T-cell (primary cell): ENCODE results near the gene MTHFR. TPM values are rescaled to one million over a fixed set of nuclear protein-coding genes. Genes with fewer than 3 reads are reported as not detected.

ENCODE experiments used
- ATAC-seq, 4 experiments: fragments of 200-7000 bp in 3 of 4; fragments of 150-1000 bp in 1 of 4; cut with Tn5 transposase; replicated peaks in 1 of 4; 1 replicate in 3 of 4; 2 replicates in 1 of 4; pipeline ENCODE4 v1.10.0; 2021; ENCODE audit warnings: moderate library complexity in 3 of 4, mild to moderate bottlenecking in 2 of 4, moderate number of reproducible peaks in 1 of 4
- CTCF ChIA-PET, 2 donors: fragments of 300-600 bp; sonication (Branson Sonifier 250); formaldehyde crosslinking; loops; one replicate each; lab custom pipeline; 2022; ENCODE audit warnings: antibody characterized with exemption in 2 of 2; lab: Charles Lee
- POLR2A ChIA-PET, 2 donors: fragments of 300-600 bp; sonication (Branson Sonifier 250); formaldehyde crosslinking; loops; one replicate each; lab custom pipeline; 2022; ENCODE audit warnings: antibody characterized with exemption in 2 of 2; lab: Charles Lee
- DNase-seq, 35 experiments: peaks; one replicate each; pipeline versions ENCODE4 v3.0.0 to v3.0.0-alpha.2; 2013 to 2023
- H3K27ac ChIP-seq: one replicate; pipeline ENCODE4 v1.5.1; 2013; ENCODE audit warnings: low read length
- H3K27me3 ChIP-seq, 2 experiments: replicated peaks in 1 of 2; 1 replicate in 1 of 2; 2 replicates in 1 of 2; pipeline versions ENCODE4 v1.6.1 to v1.7.0; 2013; ENCODE audit warnings: low read length in 1 of 2, mixed read lengths in 1 of 2; ENCODE audit not compliant: control insufficient read depth in 2 of 2, insufficient read depth in 2 of 2; ENCODE audit errors: extremely low read depth in 1 of 2
- H3K36me3 ChIP-seq, 2 donors: 1 replicate in 1 of 2; 2 replicates in 1 of 2; pipeline versions ENCODE4 v1.6.1 to v1.7.0; 2013; ENCODE audit warnings: low read length in 1 of 2; ENCODE audit not compliant: control insufficient read depth in 2 of 2, insufficient read depth in 1 of 2; ENCODE audit errors: extremely low read depth in 1 of 2
- H3K4me1 ChIP-seq, 2 experiments: 1 replicate in 1 of 2; 2 replicates in 1 of 2; pipeline versions ENCODE4 v1.6.1 to v1.7.0; 2013; ENCODE audit warnings: low read length in 2 of 2, mixed read lengths in 1 of 2; ENCODE audit not compliant: insufficient read depth in 2 of 2, control insufficient read depth in 1 of 2; ENCODE audit errors: extremely low read depth in 1 of 2
- H3K4me3 ChIP-seq, 2 donors: 1 replicate in 1 of 2; 2 replicates in 1 of 2; pipeline versions ENCODE4 v1.5.1 to v1.7.0; 2013; ENCODE audit warnings: mild to moderate bottlenecking in 2 of 2, low read length in 1 of 2, moderate library complexity in 1 of 2; ENCODE audit not compliant: control insufficient read depth in 1 of 2; ENCODE audit errors: extremely low read depth in 1 of 2
- H3K9me3 ChIP-seq: 2 replicates; pipeline ENCODE4 v1.7.0; 2013
- H3K27ac Mint-ChIP-seq, 2 donors: one replicate each; pipeline ENCODE4 v1.8.0; 2020 to 2021; ENCODE audit warnings: mild to moderate bottlenecking in 2 of 2, mixed read lengths in 2 of 2
- H3K27me3 Mint-ChIP-seq, 2 donors: one replicate each; pipeline ENCODE4 v1.8.0; 2021 to 2022; ENCODE audit warnings: mixed read lengths in 2 of 2
- H3K36me3 Mint-ChIP-seq: one replicate; pipeline ENCODE4 v1.8.0; 2021; ENCODE audit warnings: mixed read lengths
- H3K4me1 Mint-ChIP-seq, 3 donors: one replicate each; pipeline ENCODE4 v1.8.0; 2020 to 2022; ENCODE audit warnings: mixed read lengths in 3 of 3, mild to moderate bottlenecking in 1 of 3
- H3K4me3 Mint-ChIP-seq, 3 donors: one replicate each; pipeline ENCODE4 v1.8.0; 2020 to 2022; ENCODE audit warnings: mild to moderate bottlenecking in 3 of 3, mixed read lengths in 3 of 3, moderate library complexity in 3 of 3
- H3K9me3 Mint-ChIP-seq, 3 donors: one replicate each; pipeline ENCODE4 v1.8.0; 2020 to 2022; ENCODE audit warnings: mixed read lengths in 3 of 3
- WGBS: methylation state at CpG from one replicate; pipeline ENCODE4 v1.1.5; 2013; ENCODE audit warnings: missing lambda C conversion rate; ENCODE audit not compliant: insufficient coverage; 5-methylcytosine and 5-hydroxymethylcytosine counted together
- total RNA-seq, 35 experiments: library from RNA in 6 of 35; stranded (reverse) in 6 of 35; fragments of 120-200 nt in 1 of 35; gene quantifications; one replicate each; pipeline versions ENCODE4 v1.2.1 to v1.2.4 and lab custom pipeline; 2013 to 2026

The MTHFR gene
- total RNA-seq, 5 donors from 2014 or later (not counting 1 experiment from before 2014, with no cell fraction given), result 40.2 to 62.2 (median 48.2) TPM

DNA sequence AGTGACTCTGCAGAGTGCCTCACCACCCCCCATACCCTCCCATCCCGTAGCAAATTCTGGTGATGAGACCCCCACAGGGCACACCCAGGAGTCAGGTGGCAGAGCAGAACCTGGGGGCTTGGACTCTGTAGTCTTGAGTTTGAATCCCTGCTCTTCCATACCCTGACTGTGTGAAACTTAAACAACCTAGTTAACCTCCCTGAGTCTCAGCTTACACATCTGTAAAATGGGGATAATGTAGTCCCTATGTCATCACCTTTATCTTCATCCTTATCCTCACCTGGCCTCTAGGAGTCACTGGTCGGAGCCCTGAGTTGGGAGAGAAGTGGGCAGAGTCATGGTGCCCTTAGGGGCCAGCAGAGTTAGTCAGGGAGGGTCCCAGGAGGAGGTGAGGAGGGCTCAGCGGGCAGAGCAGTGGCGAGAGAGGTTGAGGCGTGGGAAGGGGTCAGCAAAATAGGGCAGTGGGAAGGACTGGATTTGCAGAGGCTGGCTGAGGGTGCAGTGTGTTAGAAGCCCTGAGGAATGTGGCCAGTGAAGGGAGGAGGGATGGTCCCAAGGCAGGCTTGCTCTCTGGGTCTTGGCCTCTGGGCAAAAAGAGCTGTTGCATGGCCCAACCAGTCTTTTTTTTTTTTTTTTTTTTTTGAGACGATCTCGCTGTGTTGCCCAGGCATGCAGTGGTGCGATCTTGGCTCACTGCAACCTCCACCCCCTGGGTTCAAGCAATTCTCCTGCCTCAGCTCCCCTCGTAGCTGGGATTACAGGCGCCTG lies 25.2 kb downstream of the MTHFR start:
- no peak overlapping the region for H3K4me3 ChIP-seq
- H3K36me3 ChIP-seq, result no peaks in the 10 kb centered on the region
- H3K27me3 Mint-ChIP-seq, result no peaks in the 10 kb centered on the region
- ATAC-seq (no peak), DNase-seq (no peak)
- no peaks in the 10 kb centered on the region for H3K9me3 Mint-ChIP-seq
- H3K27ac Mint-ChIP-seq, result no peak overlapping the region
- 84% methylated on average over 3 of the region's 10 CpGs for WGBS
- peaks cover 0 to 13% of the 10 kb centered on the region in 2 experiments for H3K4me1 ChIP-seq
- ChIA-PET CTCF (interaction anchor here in 1 of 2 donors (0.8 kb wide), 1 partner anchor 60 kb away, joined by 3 read pairs; no protein-coding TSS in a partner anchor), POLR2A (no interaction called here)
- H3K36me3 Mint-ChIP-seq, result no peaks in the 10 kb centered on the region
- no peaks in the 10 kb centered on the region for H3K27me3 ChIP-seq
- no peaks in the 10 kb centered on the region for H3K9me3 ChIP-seq
- H3K27ac ChIP-seq, result no peak overlapping the region
- H3K4me3 Mint-ChIP-seq, result no peak overlapping the region
- peaks cover 0 to 9% (median 6%) of the 10 kb centered on the region in 3 donors for H3K4me1 Mint-ChIP-seq

DNA sequence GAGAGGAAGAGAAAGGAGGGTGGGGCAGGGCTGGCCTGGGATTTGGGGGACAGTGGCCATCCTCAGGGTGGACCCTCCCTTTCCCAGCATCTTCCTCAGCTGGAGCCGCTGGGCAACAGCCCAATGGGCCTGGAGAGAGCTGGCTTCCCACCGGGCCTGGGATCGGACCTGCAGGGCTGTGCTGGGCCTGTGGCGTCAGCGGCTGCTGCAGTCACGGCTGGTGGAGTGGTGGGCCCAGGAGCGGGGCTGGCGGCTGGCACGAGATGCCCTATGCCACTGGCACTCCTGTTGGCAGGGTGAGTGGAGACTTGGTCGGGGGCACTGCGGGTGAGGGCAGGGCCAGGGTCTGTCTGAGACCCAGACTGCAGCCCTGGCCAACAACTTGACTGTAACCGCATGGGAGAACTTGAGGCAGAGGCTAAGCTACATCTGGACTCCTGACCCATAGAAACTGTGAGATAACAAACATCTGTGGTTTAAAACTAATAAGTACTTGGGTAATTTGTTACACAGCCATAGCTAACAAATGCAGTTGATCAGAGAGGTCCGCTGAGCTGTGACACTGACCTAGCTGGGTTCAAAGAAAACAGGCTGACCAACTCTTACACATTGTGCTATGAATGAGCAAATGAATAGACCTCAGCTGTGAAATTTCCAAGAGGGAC lies 25.9 kb downstream of the MTHFR start:
- Histone ChIP-seq H3K27me3 (no peaks in the 10 kb centered on the region), H3K4me3 (no peak overlapping the region), H3K36me3 (no peaks in the 10 kb centered on the region), H3K9me3 (no peaks in the 10 kb centered on the region), H3K4me1 (peaks cover 0 to 6% of the 10 kb centered on the region in 2 experiments), H3K27ac (no peak overlapping the region)
- ChIA-PET CTCF (no interaction called here), POLR2A (no interaction called here)
- peaks cover 0 to 5% (median 0%) of the 10 kb centered on the region in 3 donors for H3K4me1 Mint-ChIP-seq
- no peak for ATAC-seq
- no peak overlapping the region for H3K4me3 Mint-ChIP-seq
- H3K9me3 Mint-ChIP-seq, result no peaks in the 10 kb centered on the region
- no peak for DNase-seq
- no peak overlapping the region for H3K27ac Mint-ChIP-seq
- no peaks in the 10 kb centered on the region for H3K27me3 Mint-ChIP-seq
- H3K36me3 Mint-ChIP-seq, result no peaks in the 10 kb centered on the region
- WGBS, result 75% methylated on average over 11 of the region's 13 CpGs

DNA sequence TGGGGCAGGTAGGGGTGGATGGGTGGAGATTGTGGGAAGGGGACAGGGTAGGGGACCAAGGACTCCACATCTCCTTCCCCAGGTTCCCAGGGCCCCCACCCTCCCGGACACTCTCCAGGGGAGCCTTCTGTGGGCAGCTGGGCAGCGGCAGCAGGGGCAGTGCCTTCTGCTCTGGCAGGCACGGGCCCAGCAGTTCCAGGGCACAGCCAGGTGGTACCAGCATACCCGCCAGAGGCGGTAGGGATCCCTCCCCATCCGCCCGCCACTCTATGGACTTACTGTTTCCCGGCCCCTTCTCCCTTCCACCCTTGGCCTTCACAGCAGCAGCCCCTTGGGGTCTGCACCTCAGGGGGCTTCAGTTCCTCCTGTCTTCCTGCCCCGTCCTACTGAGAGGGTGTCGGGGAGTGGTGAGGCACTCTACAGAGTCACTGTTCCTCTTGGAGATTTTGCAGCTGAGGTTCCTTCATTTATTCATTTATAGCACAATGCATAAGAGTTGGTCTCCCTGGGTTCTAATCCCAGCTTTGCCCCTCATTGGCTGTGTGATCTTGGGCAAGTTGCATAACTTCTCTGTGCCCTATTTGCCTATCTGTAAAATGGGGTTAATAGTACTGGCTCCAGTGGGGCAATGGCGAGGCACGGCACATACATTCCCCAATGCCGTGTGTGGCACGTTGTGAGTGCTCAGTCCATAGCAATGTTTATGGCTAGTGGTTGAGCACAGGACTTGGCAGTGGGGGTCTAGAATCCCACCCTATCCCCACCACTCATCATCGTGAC lies 26.7 kb downstream of the MTHFR start:
- Mint-ChIP-seq H3K9me3 (no peaks in the 10 kb centered on the region), H3K27ac (no peak overlapping the region), H3K4me3 (no peak overlapping the region), H3K4me1 (peaks cover 0 to 4% (median 0%) of the 10 kb centered on the region in 3 donors), H3K27me3 (peaks cover 0 to 4% of the 10 kb centered on the region in 2 donors), H3K36me3 (no peaks in the 10 kb centered on the region)
- Histone ChIP-seq H3K36me3 (no peaks in the 10 kb centered on the region), H3K27me3 (peaks cover 0 to 6% of the 10 kb centered on the region in 2 experiments), H3K4me3 (no peak overlapping the region), H3K27ac (no peak overlapping the region), H3K4me1 (no peaks in the 10 kb centered on the region), H3K9me3 (no peaks in the 10 kb centered on the region)
- 74% methylated on average over 5 of the region's 15 CpGs for WGBS
- ChIA-PET POLR2A (no interaction called here), CTCF (no interaction called here)
- DNase-seq (no peak), ATAC-seq (no peak)

DNA sequence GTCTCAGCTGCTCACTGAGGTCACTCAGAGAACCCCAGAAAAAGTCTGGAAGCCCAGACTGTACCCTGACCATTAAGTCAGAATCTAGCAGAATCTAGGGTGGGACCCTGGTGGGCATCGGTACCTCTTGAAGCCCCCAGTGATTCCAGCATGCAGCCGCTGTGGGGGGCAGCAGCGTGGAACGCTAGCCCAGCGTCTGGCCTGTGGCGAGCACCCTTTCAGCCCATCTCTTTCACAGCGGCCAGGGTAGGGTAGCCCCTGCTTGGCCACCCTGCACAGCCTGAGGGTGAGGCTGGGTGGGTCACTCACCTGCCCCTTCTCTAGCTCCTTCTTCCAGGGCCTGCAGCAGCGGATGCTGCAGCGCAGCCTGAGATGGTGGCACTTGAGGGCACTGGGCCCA lies 27.4 kb downstream of the MTHFR start:
- ChIA-PET POLR2A (no interaction called here), CTCF (interaction anchor here (0.6 to 0.7 kb wide), 3 partner anchors 136 to 690 kb away, joined by 3 to 9 read pairs (median 3); no protein-coding TSS in a partner anchor)
- Histone ChIP-seq H3K27ac (no peak overlapping the region), H3K4me1 (no peaks in the 10 kb centered on the region), H3K9me3 (no peaks in the 10 kb centered on the region), H3K4me3 (no peak overlapping the region), H3K36me3 (no peaks in the 10 kb centered on the region), H3K27me3 (peaks cover 0 to 6% of the 10 kb centered on the region in 2 experiments)
- ATAC-seq, result no peak
- Mint-ChIP-seq H3K36me3 (no peaks in the 10 kb centered on the region), H3K27ac (no peak overlapping the region), H3K9me3 (no peaks in the 10 kb centered on the region), H3K27me3 (peaks cover 0 to 4% of the 10 kb centered on the region in 2 donors), H3K4me3 (no peak overlapping the region), H3K4me1 (peaks cover 0 to 2% (median 0%) of the 10 kb centered on the region in 3 donors)
- WGBS, result 93% methylated on average over 9 of the region's 9 CpGs
- no peak for DNase-seq

DNA sequence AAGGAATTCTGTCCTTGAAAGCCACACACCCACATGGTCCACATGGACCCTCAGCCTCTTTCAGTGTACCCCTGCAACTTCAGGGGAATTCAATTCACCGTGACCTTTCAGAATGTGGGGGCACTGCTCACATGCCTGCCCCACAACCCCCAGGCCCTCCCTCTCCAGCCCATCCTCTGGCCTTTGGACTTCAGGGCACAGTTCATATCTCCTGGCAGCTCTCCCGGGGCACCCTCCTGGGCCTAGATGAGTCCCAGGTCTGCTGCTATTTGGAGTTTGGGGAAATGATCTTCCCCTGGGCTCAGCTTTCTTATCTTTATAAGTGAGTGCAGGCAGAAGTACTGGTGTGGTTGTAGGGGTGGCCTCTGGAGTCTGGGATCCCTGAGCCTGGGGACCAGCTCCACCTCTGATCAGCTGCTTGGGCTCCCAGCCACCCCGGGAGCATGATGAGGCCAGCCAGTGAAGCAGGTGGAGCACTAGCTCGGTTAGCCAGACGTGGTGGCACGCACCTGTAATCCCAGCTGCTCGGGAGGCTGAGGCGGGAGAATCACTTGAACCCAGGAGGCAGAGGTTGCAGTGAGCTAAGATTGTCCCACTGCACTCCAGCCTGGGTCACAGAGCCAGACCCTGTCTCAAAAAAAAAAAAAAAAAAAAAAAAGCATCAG lies 28.0 kb downstream of the MTHFR start:
- no peak for ATAC-seq
- POLR2A ChIA-PET, result no interaction called here
- Histone ChIP-seq H3K36me3 (no peaks in the 10 kb centered on the region), H3K9me3 (no peaks in the 10 kb centered on the region), H3K27me3 (peaks cover 0 to 6% of the 10 kb centered on the region in 2 experiments), H3K27ac (no peak overlapping the region), H3K4me1 (no peaks in the 10 kb centered on the region), H3K4me3 (no peak overlapping the region)
- Mint-ChIP-seq H3K36me3 (no peaks in the 10 kb centered on the region), H3K27ac (no peak overlapping the region), H3K4me1 (no peaks in the 10 kb centered on the region), H3K4me3 (no peak overlapping the region), H3K27me3 (peaks cover 0 to 4% of the 10 kb centered on the region in 2 donors), H3K9me3 (no peaks in the 10 kb centered on the region)
- CTCF ChIA-PET, result interaction anchor here (0.6 to 0.7 kb wide), 3 partner anchors 135 to 689 kb away, joined by 3 to 9 read pairs (median 3); no protein-coding TSS in a partner anchor
- no peak for DNase-seq
- 94% methylated on average over 8 of the region's 8 CpGs for WGBS

DNA sequence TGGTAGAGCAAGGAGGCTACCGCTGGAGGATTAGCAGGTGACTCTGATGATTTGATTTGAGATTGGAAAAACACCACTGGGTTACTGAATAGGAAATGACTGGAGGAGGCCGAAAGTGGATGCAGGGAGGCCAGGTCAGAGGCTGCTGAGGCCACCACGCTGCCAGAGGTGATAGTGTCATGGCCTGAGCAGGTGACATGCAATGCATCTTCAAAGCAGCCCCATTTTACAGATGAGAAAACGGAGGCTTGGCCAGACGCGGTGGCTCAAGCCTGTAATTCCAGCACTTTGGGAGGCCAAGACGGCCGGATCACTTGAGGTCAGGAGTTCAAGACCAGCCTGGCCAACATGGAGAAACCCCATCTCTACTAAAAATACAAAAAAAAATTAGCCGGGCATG lies 31.0 kb downstream of the MTHFR start:
- peaks cover 0 to 4% of the 10 kb centered on the region in 2 donors for H3K27me3 Mint-ChIP-seq
- Histone ChIP-seq H3K27ac (no peak overlapping the region), H3K4me1 (no peaks in the 10 kb centered on the region), H3K4me3 (no peak overlapping the region), H3K9me3 (no peaks in the 10 kb centered on the region), H3K27me3 (peaks cover 0 to 14% of the 10 kb centered on the region in 2 experiments), H3K36me3 (no peaks in the 10 kb centered on the region)
- ChIA-PET POLR2A (no interaction called here), CTCF (no interaction called here)
- H3K36me3 Mint-ChIP-seq, result no peaks in the 10 kb centered on the region
- DNase-seq (no peak), ATAC-seq (no peak)
- no peaks in the 10 kb centered on the region for H3K4me1 Mint-ChIP-seq
- no peak overlapping the region for H3K27ac Mint-ChIP-seq
- no peaks in the 10 kb centered on the region for H3K9me3 Mint-ChIP-seq
- WGBS, result 82% methylated on average over 3 of the region's 9 CpGs
- H3K4me3 Mint-ChIP-seq, result no peak overlapping the region
